Stomach smooth muscle (tissue), 2 donors: ENCODE measurements around the gene STON1.
"Not testable (repeated sequence)": the region's sequence is repeated elsewhere in the genome, so short reads cannot be mapped to it uniquely, and the experiment has no call there.

Source experiments
- H3K27ac ChIP-seq: one replicate; pipeline ENCODE4 v1.7.0; 2013; ENCODE audit warnings: mild to moderate bottlenecking, low read length, inconsistent platforms
- H3K27me3 ChIP-seq, 2 donors: one replicate each; pipeline ENCODE4 v1.7.0; 2013; ENCODE audit warnings: low read length in 2 of 2; ENCODE audit not compliant: insufficient read depth in 2 of 2, control insufficient read depth in 1 of 2
- H3K36me3 ChIP-seq, 2 donors: one replicate each; pipeline ENCODE4 v1.7.0; 2013; ENCODE audit warnings: low read length in 2 of 2; ENCODE audit not compliant: control insufficient read depth in 2 of 2, insufficient read depth in 2 of 2
- H3K4me1 ChIP-seq: one replicate; pipeline ENCODE4 v1.7.0; 2013; ENCODE audit warnings: low read length; ENCODE audit not compliant: control insufficient read depth, insufficient read depth
- H3K4me3 ChIP-seq, 2 donors: one replicate each; pipeline ENCODE4 v1.7.0; 2013; ENCODE audit warnings: low read length in 2 of 2
- H3K9ac ChIP-seq, 2 donors: one replicate each; pipeline ENCODE4 v1.7.0; 2013; ENCODE audit warnings: low read length in 2 of 2, mild to moderate bottlenecking in 1 of 2
- H3K9me3 ChIP-seq, 2 donors: one replicate each; pipeline ENCODE4 v1.7.0; 2013; ENCODE audit warnings: low read length in 2 of 2; ENCODE audit not compliant: control insufficient read depth in 2 of 2
- donor health status: healthy.
- donor health status: Pancreatic carcinoma.

Gene STON1

DNA sequence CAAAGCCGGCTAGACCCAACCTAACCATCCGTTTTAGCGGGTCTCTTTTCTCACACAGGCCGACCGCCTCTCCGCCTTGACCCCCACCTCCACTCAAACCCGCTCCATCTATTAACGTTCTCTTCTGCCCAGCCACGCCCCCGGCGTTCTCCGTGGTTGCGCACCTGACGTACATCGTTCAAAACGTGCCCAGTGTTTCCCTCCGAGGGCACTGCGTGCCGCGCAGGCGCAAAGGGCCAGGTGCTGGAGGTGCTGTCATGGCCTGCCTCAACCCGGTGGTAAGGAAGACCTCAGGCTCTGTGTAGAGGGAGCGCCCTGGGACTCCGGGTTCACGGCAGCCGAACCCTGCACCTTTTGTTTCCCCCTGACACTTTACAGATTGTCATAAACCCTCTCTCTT is 87.7 kb downstream of the STON1 start, which contains the start of gene GTF2A1L:
TSS of gene GTF2A1L (plus strand) at position 239 of the 400 bp plus-strand sequence. CDS start at position 258, 19 bp downstream.
- Histone ChIP-seq H3K27me3 (no peaks in the 10 kb centered on the region), H3K9ac (no peak within 1 kb of the TSS), H3K4me1 (no peaks in the 10 kb centered on the region), H3K27ac (no peak within 1 kb of the TSS), H3K9me3 (no peaks in the 10 kb centered on the region), H3K36me3 (peaks cover 0 to 3% of the 10 kb centered on the region in 2 donors), H3K4me3 (no peak within 1 kb of the TSS)

DNA sequence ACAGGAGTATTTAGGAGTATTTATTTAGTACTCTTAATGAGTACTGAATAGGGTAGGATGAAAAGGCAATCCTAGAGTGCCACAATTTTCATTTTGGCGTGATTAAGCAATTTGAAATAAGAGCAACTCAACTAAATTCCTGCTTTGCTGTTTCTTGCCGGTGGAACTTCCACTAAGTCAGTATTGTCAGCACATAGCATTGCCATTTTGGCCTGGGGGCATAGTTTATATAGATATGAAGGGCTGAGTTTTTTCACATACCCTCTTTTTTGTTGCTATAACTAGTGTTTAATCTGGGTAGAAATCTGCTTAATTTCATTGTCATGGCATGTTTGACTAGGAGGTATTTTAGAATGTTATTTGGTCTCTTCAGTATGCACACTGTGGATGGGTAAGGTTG is 89.6 kb downstream of the STON1 start:
- H3K4me1 ChIP-seq: no peaks in the 10 kb centered on the region
- H3K9me3 ChIP-seq: no peaks in the 10 kb centered on the region
- H3K4me3 ChIP-seq: no peak overlapping the region
- H3K27me3 ChIP-seq: no peaks in the 10 kb centered on the region
- no peaks in the 10 kb centered on the region for H3K36me3 ChIP-seq
- H3K27ac ChIP-seq: no peak overlapping the region
- H3K9ac ChIP-seq: no peak overlapping the region

DNA sequence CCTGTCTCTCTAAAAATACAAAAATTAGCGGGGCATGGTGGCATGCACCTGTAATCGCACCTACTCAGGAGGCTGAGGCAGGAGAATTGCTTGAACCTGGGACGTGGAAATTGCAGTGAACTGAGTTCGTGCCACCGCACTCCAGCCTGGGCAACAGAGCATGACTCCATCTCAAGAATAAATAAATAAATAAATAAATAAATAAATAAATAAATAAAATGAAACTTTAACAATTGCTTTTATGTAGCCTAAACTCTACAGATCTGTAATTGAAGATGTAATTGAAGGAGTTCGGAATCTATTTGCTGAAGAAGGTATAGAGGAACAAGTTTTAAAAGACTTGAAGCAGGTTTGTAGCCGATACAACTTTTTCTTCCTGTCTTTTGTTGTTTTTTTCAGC is 90.7 kb downstream of the STON1 start:
- Histone ChIP-seq H3K27ac (no peak overlapping the region), H3K4me1 (no peaks in the 10 kb centered on the region), H3K36me3 (no peaks in the 10 kb centered on the region), H3K9ac (no peak overlapping the region), H3K4me3 (no peak overlapping the region), H3K27me3 (no peaks in the 10 kb centered on the region), H3K9me3 (no peaks in the 10 kb centered on the region)

DNA sequence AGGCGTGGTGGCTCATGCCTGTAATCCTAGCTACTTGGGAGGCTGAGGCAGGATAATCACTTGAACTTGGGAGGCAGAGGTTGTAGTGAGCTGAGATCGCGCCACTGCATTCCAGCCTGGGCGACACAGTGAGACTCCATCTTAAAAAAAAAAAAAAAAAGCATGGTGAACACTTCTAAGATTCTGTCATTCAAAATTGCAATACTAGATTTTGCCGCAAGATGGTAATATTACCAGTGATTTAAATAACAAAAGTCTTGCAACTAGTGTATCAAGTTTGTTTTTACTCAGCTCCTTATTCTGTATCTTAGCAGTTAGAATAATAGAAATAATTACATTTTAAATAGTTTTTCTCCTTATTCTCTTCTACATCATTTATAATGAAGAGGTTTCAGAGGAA is 92.7 kb downstream of the STON1 start:
- H3K4me3 ChIP-seq, H3K4me1 ChIP-seq, H3K36me3 ChIP-seq, H3K9me3 ChIP-seq, H3K27ac ChIP-seq, H3K9ac ChIP-seq, H3K27me3 ChIP-seq: not testable (repeated sequence)

DNA sequence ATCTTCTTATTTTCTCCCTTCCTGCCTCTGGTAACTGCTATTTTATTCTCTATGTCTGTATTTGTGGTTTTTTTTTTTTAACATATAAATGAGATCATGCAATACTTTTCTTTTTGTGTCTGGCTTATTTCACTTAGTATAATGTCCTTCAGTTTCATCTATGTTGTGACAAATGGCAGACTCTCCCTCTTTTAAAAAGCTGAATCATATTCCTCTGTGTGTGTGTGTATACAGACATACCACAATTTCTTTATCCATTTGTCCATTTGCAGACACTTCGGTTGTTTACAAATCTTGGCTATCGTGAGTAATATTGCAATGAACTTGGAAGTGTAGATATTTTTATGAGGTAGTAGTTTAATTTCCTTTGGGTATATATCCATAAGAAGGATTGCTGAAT is 94.7 kb downstream of the STON1 start:
- no peaks in the 10 kb centered on the region for H3K9me3 ChIP-seq
- H3K27ac ChIP-seq: no peak overlapping the region
- H3K27me3 ChIP-seq: no peaks in the 10 kb centered on the region
- H3K36me3 ChIP-seq: no peaks in the 10 kb centered on the region
- no peak overlapping the region for H3K4me3 ChIP-seq
- no peaks in the 10 kb centered on the region for H3K4me1 ChIP-seq
- no peak overlapping the region for H3K9ac ChIP-seq

DNA sequence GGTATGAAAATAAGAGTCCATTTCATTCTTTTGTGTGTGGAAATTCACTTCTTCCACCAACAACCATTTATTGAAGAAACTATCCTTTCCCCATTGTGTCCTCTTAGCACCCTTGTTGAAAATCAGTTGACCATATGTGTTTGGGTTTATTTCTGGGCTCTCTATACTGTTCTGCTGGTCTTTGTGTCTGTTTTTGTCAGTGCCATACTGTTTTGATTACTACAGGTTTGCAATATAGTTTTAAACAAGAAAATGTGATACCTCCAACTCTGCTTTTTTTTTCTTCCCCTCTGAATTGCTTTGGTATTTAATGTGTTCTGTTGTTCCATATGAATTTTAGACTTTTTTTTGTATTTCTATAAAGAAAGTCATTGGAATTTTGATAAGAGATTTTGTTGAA is 96.1 kb downstream of the STON1 start:
- no peaks in the 10 kb centered on the region for H3K4me1 ChIP-seq
- H3K9ac ChIP-seq: no peak overlapping the region
- H3K4me3 ChIP-seq: no peak overlapping the region
- no peaks in the 10 kb centered on the region for H3K36me3 ChIP-seq
- no peak overlapping the region for H3K27ac ChIP-seq
- no peaks in the 10 kb centered on the region for H3K9me3 ChIP-seq
- no peaks in the 10 kb centered on the region for H3K27me3 ChIP-seq

DNA sequence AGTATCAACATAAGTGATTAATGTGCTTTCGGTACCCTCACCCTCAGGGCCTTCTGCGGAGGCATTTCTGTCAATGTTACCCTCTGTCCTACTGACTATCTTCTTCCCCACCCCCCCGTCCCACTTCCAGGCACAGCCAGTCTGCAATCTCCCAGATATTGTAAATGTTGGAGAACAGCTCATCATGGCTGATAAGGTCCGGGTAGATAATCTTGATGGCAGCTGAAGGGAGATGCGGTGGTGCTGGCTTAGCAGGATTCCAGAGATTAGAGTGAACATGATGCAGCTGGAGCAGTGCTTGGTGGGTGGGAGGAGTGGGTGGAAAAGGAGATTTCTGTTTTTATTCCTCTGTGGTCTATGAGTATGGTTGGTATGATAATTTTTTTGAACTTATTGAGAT is 103.2 kb downstream of the STON1 start:
- no peak overlapping the region for H3K4me3 ChIP-seq
- no peaks in the 10 kb centered on the region for H3K27me3 ChIP-seq
- no peaks in the 10 kb centered on the region for H3K9me3 ChIP-seq
- no peak overlapping the region for H3K27ac ChIP-seq
- H3K36me3 ChIP-seq: peaks cover 0 to 3% of the 10 kb centered on the region in 2 donors
- no peaks in the 10 kb centered on the region for H3K4me1 ChIP-seq
- H3K9ac ChIP-seq: no peak overlapping the region

DNA sequence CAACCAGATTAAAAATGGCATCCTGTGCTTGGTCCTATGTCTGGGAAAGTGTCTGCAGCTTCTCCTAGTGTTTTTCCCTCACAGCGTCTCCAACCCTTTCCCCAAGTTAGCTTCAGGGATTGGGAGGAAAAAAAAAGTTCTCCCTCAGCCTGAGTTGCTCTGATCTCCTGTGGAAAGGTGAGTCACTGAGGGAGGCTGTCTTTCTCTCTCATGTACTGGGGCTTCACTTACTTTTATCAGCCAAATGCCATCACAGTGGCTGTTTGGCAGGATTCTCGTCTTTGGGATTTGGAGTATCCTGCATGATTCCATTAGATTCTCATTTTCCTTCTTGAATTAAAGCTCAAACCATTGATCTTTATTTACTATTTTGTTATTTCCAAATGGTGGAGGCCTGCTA is 105.8 kb downstream of the STON1 start:
- Histone ChIP-seq H3K36me3 (peaks cover 0 to 3% of the 10 kb centered on the region in 2 donors), H3K9me3 (no peaks in the 10 kb centered on the region), H3K27ac (no peak overlapping the region), H3K9ac (no peak overlapping the region), H3K27me3 (no peaks in the 10 kb centered on the region), H3K4me3 (no peak overlapping the region), H3K4me1 (no peaks in the 10 kb centered on the region)

DNA sequence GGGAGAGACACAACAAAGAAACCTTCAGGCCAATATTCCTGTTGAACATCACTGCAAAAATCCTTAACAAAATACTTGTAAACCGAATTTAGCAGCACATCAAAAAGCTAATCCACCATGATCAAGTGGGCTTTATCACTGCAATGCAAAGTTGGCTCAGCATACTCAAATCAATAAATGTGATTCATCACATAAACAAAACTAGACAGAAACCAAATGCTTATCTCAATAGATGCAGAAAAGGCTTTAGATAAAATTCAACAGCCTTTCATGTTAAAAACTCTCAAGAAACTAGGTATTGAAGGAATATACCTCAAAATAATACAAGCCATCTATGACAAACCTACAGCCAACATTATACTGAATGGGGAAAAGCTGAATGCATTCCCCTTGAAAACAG is 108.3 kb downstream of the STON1 start:
- Histone ChIP-seq H3K9me3 (no peaks in the 10 kb centered on the region), H3K4me3 (no peak overlapping the region), H3K4me1 (no peaks in the 10 kb centered on the region), H3K27me3 (no peaks in the 10 kb centered on the region), H3K9ac (no peak overlapping the region), H3K36me3 (peaks cover 0 to 3% of the 10 kb centered on the region in 2 donors), H3K27ac (no peak overlapping the region)
